Neural cell (in vitro differentiated cells): ENCODE measurements around the gene CLDN14. TPM values are rescaled to one million over a fixed set of nuclear protein-coding genes. Genes with fewer than 3 reads are reported as not detected.

ENCODE experiments used
- H2AFZ ChIP-seq: fragments of 200-600, 300-800 bp; sonication (generic), shearing (Covaris generic); 2 replicates; pipeline ENCODE4 v1.6.0; 2014; ENCODE audit warnings: low read depth, mild to moderate bottlenecking, antibody characterized with exemption, low read length, moderate library complexity
- H3F3A ChIP-seq: fragments of 200-600 bp; shearing (Covaris generic); 2 replicates; pipeline ENCODE4 v1.6.1; 2016; ENCODE audit warnings: mild to moderate bottlenecking, moderate library complexity, mixed read lengths, antibody characterized with exemption, low read length; ENCODE audit not compliant: insufficient read depth, poor library complexity, severe bottlenecking
- H3K27ac ChIP-seq: fragments of 200-600, 300-800 bp; sonication (generic), shearing (Covaris generic); 2 replicates; pipeline ENCODE4 v1.5.1; 2014; ENCODE audit warnings: mild to moderate bottlenecking, low read length, moderate library complexity
- H3K27me3 ChIP-seq: fragments of 300-800, 200-600 bp; sonication (generic), shearing (Covaris generic); 2 replicates; pipeline ENCODE4 v1.6.0; 2014; ENCODE audit warnings: mild to moderate bottlenecking, low read depth, low read length, moderate library complexity; ENCODE audit not compliant: insufficient read depth
- H3K36me3 ChIP-seq: fragments of 300-800, 200-600 bp; sonication (generic), shearing (Covaris generic); 2 replicates; pipeline ENCODE4 v1.5.1; 2014; ENCODE audit warnings: mild to moderate bottlenecking, antibody characterized with exemption, low read length, moderate library complexity; ENCODE audit not compliant: insufficient read depth
- H3K4me2 ChIP-seq: fragments of 300-800, 200-600 bp; sonication (generic), shearing (Covaris generic); 2 replicates; pipeline ENCODE4 v1.6.0; 2014; ENCODE audit warnings: mild to moderate bottlenecking, low read length
- H3K4me3 ChIP-seq: fragments of 300-800, 200-600 bp; sonication (generic), shearing (Covaris generic); 2 replicates; pipeline ENCODE4 v1.5.1; 2014; ENCODE audit warnings: mild to moderate bottlenecking, low read length, moderate library complexity
- H3K79me2 ChIP-seq: fragments of 200-600 bp; shearing (Covaris generic); replicated peaks from 2 replicates; pipeline ENCODE4 v1.6.0; 2014; ENCODE audit warnings: mild to moderate bottlenecking, low read length, moderate library complexity; ENCODE audit not compliant: insufficient read depth
- H3K9ac ChIP-seq: fragments of 300-800, 200-600 bp; sonication (generic), shearing (Covaris generic); 2 replicates; pipeline ENCODE4 v1.6.1; 2016; ENCODE audit warnings: mild to moderate bottlenecking, low read length, mixed read lengths
- H3K9me2 ChIP-seq: fragments of 200-600 bp; shearing (Covaris generic); 2 replicates; pipeline ENCODE4 v1.6.1; 2016; ENCODE audit warnings: mild to moderate bottlenecking, low read length, mixed read lengths; ENCODE audit not compliant: insufficient read depth
- H3K9me3 ChIP-seq: fragments of 200-600, 300-800 bp; sonication (generic), shearing (Covaris generic); 2 replicates; pipeline ENCODE4 v1.6.1; 2016; ENCODE audit warnings: mild to moderate bottlenecking, mixed run types, low read length, moderate library complexity, mixed read lengths
- H4K20me1 ChIP-seq: fragments of 200-600 bp; shearing (Covaris generic); 2 replicates; pipeline ENCODE4 v1.6.1; 2016; ENCODE audit warnings: mild to moderate bottlenecking, mixed run types; ENCODE audit not compliant: insufficient read depth
- CTCF ChIP-seq: fragments of 450-650 bp; IDR thresholded peaks from 2 replicates; pipeline ENCODE4 v1.5.1; 2014; ENCODE audit warnings: antibody characterized with exemption, mild to moderate bottlenecking, moderate library complexity; ENCODE audit not compliant: poor library complexity, severe bottlenecking
- EP300 ChIP-seq: fragments of 450-650 bp; conservative IDR thresholded peaks from 2 replicates; pipeline ENCODE4 v1.6.1; 2014; ENCODE audit warnings: antibody characterized with exemption, mild to moderate bottlenecking, moderate library complexity; ENCODE audit not compliant: poor library complexity, severe bottlenecking
- EZH2 ChIP-seq: fragments of 200-600, 300-800 bp; shearing (Covaris generic), sonication (generic); IDR thresholded peaks from 2 replicates; pipeline ENCODE4 v1.6.1; 2014; ENCODE audit warnings: antibody characterized with exemption, low read length, borderline replicate concordance, mild to moderate bottlenecking; ENCODE audit not compliant: insufficient read depth, poor library complexity, severe bottlenecking
- MXI1 ChIP-seq: fragments of 450-650 bp; conservative IDR thresholded peaks from 2 replicates; pipeline ENCODE4 v1.6.1; 2014; ENCODE audit warnings: antibody characterized with exemption, mild to moderate bottlenecking; ENCODE audit not compliant: poor library complexity, severe bottlenecking
- POLR2AphosphoS5 ChIP-seq: IDR thresholded peaks from 2 replicates; pipeline ENCODE4 v1.6.1; 2012
- RAD21 ChIP-seq: fragments of 450-650 bp; conservative IDR thresholded peaks from 2 replicates; pipeline ENCODE4 v1.6.1; 2014; ENCODE audit warnings: antibody characterized with exemption, mild to moderate bottlenecking, moderate library complexity
- SMC3 ChIP-seq: fragments of 450-650 bp; conservative IDR thresholded peaks from 2 replicates; pipeline ENCODE4 v1.6.1; 2014; ENCODE audit warnings: antibody characterized with exemption, mild to moderate bottlenecking, moderate library complexity; ENCODE audit not compliant: poor library complexity
- TAF1 ChIP-seq: IDR thresholded peaks from 2 replicates; pipeline ENCODE4 v1.6.1; 2012; ENCODE audit warnings: low read depth
- polyA plus RNA-seq: library from polyadenylated mRNA; depleted of rRNA; stranded (reverse); fragments of >200 nt; gene quantifications from 2 replicates; pipeline ENCODE4 v1.2.3, GENCODE V29; 2014
- TF ChIP-seq, protein P1 (sequence below): IDR thresholded peaks from 2 replicates; pipeline ENCODE4 v1.6.1; 2012; ENCODE audit warnings: borderline replicate concordance

CLDN14 gene
- polyA plus RNA-seq, 1 donor from 2014 or later, result not detected

GRCh38 chr21:36518883-36519492, 39.1 kb upstream of the CLDN14 start:
- Histone ChIP-seq H3K9me3 (no peaks in the 10 kb centered on the region), H3F3A (no peaks in the 10 kb centered on the region), H4K20me1 (no peaks in the 10 kb centered on the region), H3K27me3 (no peaks in the 10 kb centered on the region), H3K4me2 (no peak overlapping the region), H2AFZ (no peak overlapping the region), H3K9me2 (no peaks in the 10 kb centered on the region), H3K9ac (no peak overlapping the region), H3K27ac (no peak overlapping the region), H3K79me2 (no peaks in the 10 kb centered on the region), H3K4me3 (no peak overlapping the region), H3K36me3 (no peaks in the 10 kb centered on the region)
- TF ChIP-seq EP300 (no peak), POLR2AphosphoS5 (no peak), RAD21 (no peak), CTCF (no peak), SMC3 (no peak), EZH2 (no peak), MXI1 (no peak), TAF1 (no peak)
- TF ChIP-seq, protein P1, sequence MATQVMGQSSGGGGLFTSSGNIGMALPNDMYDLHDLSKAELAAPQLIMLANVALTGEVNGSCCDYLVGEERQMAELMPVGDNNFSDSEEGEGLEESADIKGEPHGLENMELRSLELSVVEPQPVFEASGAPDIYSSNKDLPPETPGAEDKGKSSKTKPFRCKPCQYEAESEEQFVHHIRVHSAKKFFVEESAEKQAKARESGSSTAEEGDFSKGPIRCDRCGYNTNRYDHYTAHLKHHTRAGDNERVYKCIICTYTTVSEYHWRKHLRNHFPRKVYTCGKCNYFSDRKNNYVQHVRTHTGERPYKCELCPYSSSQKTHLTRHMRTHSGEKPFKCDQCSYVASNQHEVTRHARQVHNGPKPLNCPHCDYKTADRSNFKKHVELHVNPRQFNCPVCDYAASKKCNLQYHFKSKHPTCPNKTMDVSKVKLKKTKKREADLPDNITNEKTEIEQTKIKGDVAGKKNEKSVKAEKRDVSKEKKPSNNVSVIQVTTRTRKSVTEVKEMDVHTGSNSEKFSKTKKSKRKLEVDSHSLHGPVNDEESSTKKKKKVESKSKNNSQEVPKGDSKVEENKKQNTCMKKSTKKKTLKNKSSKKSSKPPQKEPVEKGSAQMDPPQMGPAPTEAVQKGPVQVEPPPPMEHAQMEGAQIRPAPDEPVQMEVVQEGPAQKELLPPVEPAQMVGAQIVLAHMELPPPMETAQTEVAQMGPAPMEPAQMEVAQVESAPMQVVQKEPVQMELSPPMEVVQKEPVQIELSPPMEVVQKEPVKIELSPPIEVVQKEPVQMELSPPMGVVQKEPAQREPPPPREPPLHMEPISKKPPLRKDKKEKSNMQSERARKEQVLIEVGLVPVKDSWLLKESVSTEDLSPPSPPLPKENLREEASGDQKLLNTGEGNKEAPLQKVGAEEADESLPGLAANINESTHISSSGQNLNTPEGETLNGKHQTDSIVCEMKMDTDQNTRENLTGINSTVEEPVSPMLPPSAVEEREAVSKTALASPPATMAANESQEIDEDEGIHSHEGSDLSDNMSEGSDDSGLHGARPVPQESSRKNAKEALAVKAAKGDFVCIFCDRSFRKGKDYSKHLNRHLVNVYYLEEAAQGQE, result no peak

DNA sequence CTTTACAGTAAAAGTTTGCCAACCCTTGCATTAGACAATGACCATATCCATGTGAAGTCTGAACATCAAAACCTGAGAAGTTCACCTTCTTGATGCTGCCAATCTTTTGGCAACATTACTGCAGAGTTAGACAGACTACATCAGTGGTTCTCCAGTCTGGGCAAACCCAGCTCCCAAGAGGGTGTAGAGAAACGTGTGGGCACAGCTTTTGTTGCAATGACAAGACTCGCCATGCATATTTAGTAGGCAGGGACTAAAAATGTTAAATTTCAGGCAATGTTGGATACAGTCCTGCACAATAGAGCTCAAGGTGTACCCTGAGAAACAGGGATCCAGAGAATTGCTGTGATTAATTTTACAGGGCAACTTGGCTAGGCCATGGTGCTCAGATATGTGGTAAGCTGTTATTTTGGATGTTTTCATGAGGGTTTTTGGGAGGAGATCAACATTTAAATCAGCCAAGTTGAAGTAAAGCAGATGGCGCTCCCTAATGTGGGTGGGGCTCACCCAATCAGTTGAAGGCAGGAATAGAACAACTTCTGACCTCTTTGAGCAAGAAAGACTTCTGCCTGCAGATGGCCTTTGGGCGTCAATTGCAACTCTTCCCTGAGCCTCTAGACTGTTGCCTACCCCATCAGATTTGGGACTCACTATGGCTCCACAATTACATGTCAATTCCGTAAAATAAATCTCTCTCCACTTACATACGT, 37.6 kb upstream of the CLDN14 start:
- Histone ChIP-seq H3F3A (no peaks in the 10 kb centered on the region), H3K9me2 (no peaks in the 10 kb centered on the region), H3K27ac (no peak overlapping the region), H3K9ac (no peak overlapping the region), H3K36me3 (no peaks in the 10 kb centered on the region), H3K79me2 (no peaks in the 10 kb centered on the region), H3K27me3 (no peaks in the 10 kb centered on the region), H3K4me3 (no peak overlapping the region), H4K20me1 (no peaks in the 10 kb centered on the region), H2AFZ (no peak overlapping the region), H3K4me2 (no peak overlapping the region), H3K9me3 (no peaks in the 10 kb centered on the region)
- no peak for TF ChIP-seq POLR2AphosphoS5
- TF ChIP-seq TAF1, result no peak
- TF ChIP-seq EZH2, result no peak
